ENCODE data around the gene WIPF2. TPM values are rescaled to one million over a fixed set of nuclear protein-coding genes. Genes with fewer than 3 reads are reported as not detected.
A peak's percentile ranks its signal among the peaks of the same experiment; 100 is the strongest.

Gene WIPF2
- total and polyA plus RNA-seq, 5 donors from 2014 or later: 8.0 to 40.7 (median 9.6) TPM

DNA sequence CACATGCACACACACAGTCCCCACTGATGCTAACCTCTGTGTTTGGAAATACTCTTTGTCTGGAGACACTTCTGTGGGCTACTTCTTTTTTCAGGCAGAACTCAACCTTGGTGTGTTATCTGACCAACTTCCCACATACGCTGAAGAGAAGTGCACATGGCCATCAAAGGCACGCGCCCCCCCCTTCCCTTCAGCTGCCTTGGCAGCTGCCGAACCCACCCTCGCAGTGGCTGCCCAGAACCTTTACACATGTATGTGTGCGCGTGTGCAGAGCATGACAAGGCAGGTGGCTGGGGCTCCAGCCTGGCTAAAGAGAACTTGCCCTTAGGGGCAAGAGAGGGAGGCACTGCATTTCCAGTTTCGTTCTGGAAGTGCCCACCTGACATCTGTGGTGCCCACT is 37.9 kb upstream of the WIPF2 start:
- Mint-ChIP-seq H3K9me3 (no peaks in the 10 kb centered on the region), H3K4me3 (no peak overlapping the region), H3K36me3 (peaks cover under 1% of the 10 kb centered on the region), H3K27ac (no peak overlapping the region), H3K4me1 (peaks cover 0 to 7% (median 1%) of the 10 kb centered on the region in 4 donors), H3K27me3 (peaks cover 4% of the 10 kb centered on the region)
- H3K4me3 ChIP-seq (ENCODE audit: low read depth, low read length): no peak overlapping the region
- H3K27me3 ChIP-seq (ENCODE audit: control insufficient read depth, insufficient read depth, low read length): no peaks in the 10 kb centered on the region
- H3K9me3 ChIP-seq (ENCODE audit: control insufficient read depth in 2 of 2, low read length in 2 of 2): no peaks in the 10 kb centered on the region
- no peaks in the 10 kb centered on the region for H3K36me3 ChIP-seq (ENCODE audit: control insufficient read depth, insufficient read depth, low read length)
- H3K4me1 ChIP-seq (ENCODE audit: control insufficient read depth, insufficient read depth, low read length, poor library complexity, severe bottlenecking): peaks cover 19% of the 10 kb centered on the region
- ATAC-seq (ENCODE audit: low read depth in 2 of 2) (no peak), DNase-seq (no peak)
- no peak overlapping the region for H3K27ac ChIP-seq (ENCODE audit: insufficient read depth, low read length, poor library complexity, severe bottlenecking)

GRCh38 chr17:40182606-40183005 is 36.5 kb upstream of the WIPF2 start:
- Mint-ChIP-seq H3K27ac (no peak overlapping the region), H3K27me3 (peaks cover 4% of the 10 kb centered on the region), H3K4me1 (peaks cover 0 to 2% (median 0%) of the 10 kb centered on the region in 4 donors), H3K36me3 (no peaks in the 10 kb centered on the region), H3K4me3 (no peak overlapping the region), H3K9me3 (no peaks in the 10 kb centered on the region)
- peaks cover 10% of the 10 kb centered on the region for H3K4me1 ChIP-seq (ENCODE audit: control insufficient read depth, insufficient read depth, low read length, poor library complexity, severe bottlenecking)
- DNase-seq (no peak), ATAC-seq (ENCODE audit: low read depth in 2 of 2) (no peak)
- H3K9me3 ChIP-seq (ENCODE audit: control insufficient read depth in 2 of 2, low read length in 2 of 2): no peaks in the 10 kb centered on the region
- no peaks in the 10 kb centered on the region for H3K36me3 ChIP-seq (ENCODE audit: control insufficient read depth, insufficient read depth, low read length)
- no peak overlapping the region for H3K4me3 ChIP-seq (ENCODE audit: low read depth, low read length)
- no peak overlapping the region for H3K27ac ChIP-seq (ENCODE audit: insufficient read depth, low read length, poor library complexity, severe bottlenecking)
- H3K27me3 ChIP-seq (ENCODE audit: control insufficient read depth, insufficient read depth, low read length): no peaks in the 10 kb centered on the region

DNA sequence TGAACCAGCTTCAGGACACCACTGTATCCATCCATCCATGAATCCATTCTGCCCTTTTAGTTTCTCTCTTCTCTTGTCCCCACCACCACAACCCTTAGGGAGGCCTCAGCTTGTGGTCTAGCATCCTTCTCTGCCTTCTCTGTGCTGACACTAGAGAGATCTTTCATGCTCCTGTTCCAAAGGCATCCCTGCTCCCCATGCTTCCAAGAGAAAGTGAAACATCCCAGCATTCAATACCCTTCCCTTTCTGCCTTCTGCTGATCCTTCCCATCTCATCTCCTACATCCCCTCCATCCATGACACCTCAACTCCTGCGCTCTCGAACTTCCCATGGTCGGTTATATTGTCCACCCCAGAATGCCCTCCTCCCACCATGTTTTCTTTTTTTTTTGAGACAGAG is 31.9 kb upstream of the WIPF2 start:
- H3K9me3 Mint-ChIP-seq: no peaks in the 10 kb centered on the region
- peaks cover 4 to 8% (median 6%) of the 10 kb centered on the region in 4 donors for H3K4me1 Mint-ChIP-seq
- Histone ChIP-seq H3K9me3 (ENCODE audit: control insufficient read depth in 2 of 2, low read length in 2 of 2) (no peaks in the 10 kb centered on the region), H3K27ac (ENCODE audit: insufficient read depth, low read length, poor library complexity, severe bottlenecking) (no peak overlapping the region), H3K36me3 (ENCODE audit: control insufficient read depth, insufficient read depth, low read length) (no peaks in the 10 kb centered on the region), H3K4me1 (ENCODE audit: control insufficient read depth, insufficient read depth, low read length, poor library complexity, severe bottlenecking) (peaks cover 12% of the 10 kb centered on the region), H3K27me3 (ENCODE audit: control insufficient read depth, insufficient read depth, low read length) (no peaks in the 10 kb centered on the region), H3K4me3 (ENCODE audit: low read depth, low read length) (no peak overlapping the region)
- no peaks in the 10 kb centered on the region for H3K36me3 Mint-ChIP-seq
- H3K4me3 Mint-ChIP-seq: peak overlapping the region in 1 of 4 donors; percentile 58
- no peak overlapping the region for H3K27ac Mint-ChIP-seq
- ATAC-seq (ENCODE audit: low read depth in 2 of 2) (no peak), DNase-seq (no peak)
- no peaks in the 10 kb centered on the region for H3K27me3 Mint-ChIP-seq

DNA sequence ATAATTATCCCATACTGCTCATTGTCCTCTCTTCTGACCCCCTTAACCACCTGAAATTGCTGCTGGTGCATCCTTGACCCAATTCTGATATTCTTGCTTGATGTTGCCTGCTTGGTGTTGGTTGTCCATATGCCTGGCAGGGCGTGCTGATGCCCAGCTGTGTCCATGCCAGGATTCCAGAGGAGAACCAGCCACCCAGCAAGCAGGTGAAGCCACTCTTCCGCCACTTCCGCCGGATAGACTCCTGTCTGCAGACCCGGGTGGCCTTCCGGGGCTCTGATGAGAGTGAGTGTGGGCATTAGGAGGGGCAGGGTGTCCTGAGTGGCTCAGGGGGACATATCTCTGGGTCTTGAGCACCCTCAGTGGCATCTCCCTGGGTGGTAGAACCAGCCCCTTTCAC is 30.4 kb upstream of the WIPF2 start:
- ATAC-seq (ENCODE audit: low read depth in 2 of 2): no peak
- Histone ChIP-seq H3K36me3 (ENCODE audit: control insufficient read depth, insufficient read depth, low read length) (no peaks in the 10 kb centered on the region), H3K9me3 (ENCODE audit: control insufficient read depth in 2 of 2, low read length in 2 of 2) (no peaks in the 10 kb centered on the region), H3K27ac (ENCODE audit: insufficient read depth, low read length, poor library complexity, severe bottlenecking) (no peak overlapping the region), H3K4me3 (ENCODE audit: low read depth, low read length) (no peak overlapping the region), H3K27me3 (ENCODE audit: control insufficient read depth, insufficient read depth, low read length) (no peaks in the 10 kb centered on the region), H3K4me1 (ENCODE audit: control insufficient read depth, insufficient read depth, low read length, poor library complexity, severe bottlenecking) (peaks cover 12% of the 10 kb centered on the region)
- no peak overlapping the region for H3K27ac Mint-ChIP-seq
- H3K9me3 Mint-ChIP-seq: no peaks in the 10 kb centered on the region
- peak overlapping the region in 1 of 4 donors; percentile 21 for H3K4me3 Mint-ChIP-seq
- no peaks in the 10 kb centered on the region for H3K27me3 Mint-ChIP-seq
- no peak for DNase-seq
- H3K36me3 Mint-ChIP-seq: no peaks in the 10 kb centered on the region
- peaks cover 4 to 8% (median 6%) of the 10 kb centered on the region in 4 donors for H3K4me1 Mint-ChIP-seq

DNA sequence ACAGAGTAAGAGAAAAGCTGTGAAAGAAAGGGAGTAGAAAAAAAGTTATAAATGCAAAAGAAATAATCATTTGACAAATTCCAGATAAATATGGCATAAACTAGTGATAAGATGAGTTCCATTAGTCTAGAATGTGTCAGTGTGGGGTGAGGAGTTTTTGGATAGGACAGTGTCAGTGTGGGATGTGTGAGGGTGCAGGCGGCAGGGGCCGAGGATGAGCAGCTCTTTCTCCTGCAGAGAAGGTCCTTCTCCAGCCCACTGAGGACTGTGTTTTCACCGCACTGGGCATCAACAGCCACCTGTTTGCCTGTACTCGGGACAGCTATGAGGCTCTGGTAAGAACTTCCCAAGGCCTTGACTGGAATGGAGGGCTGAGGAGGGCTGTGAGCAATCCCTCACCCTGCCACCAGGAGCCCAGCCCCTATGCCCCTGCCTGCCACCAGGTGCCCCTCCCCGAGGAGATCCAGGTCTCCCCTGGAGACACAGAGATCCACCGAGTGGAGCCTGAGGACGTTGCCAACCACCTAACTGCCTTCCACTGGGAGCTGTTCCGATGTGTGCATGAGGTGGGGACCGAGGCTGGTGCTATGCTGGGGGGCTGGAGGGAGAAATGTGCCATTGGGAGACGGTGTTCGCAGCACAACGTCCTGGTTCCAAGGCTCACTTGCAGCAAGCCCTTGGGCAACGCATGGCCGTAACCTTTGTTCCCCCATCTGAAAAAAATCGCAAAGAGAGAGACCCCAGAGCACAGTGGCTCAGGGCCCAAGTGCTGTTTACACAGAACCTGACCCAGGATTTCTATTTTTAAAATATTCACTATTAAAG is 28.7 kb upstream of the WIPF2 start:
- Mint-ChIP-seq H3K4me1 (peaks cover 4 to 9% (median 8%) of the 10 kb centered on the region in 4 donors), H3K36me3 (no peaks in the 10 kb centered on the region), H3K27ac (no peak overlapping the region), H3K4me3 (peak overlapping the region; percentile 83 to 90 (median 85)), H3K9me3 (peaks cover 0 to under 1% (median 0%) of the 10 kb centered on the region in 7 donors), H3K27me3 (no peaks in the 10 kb centered on the region)
- DNase-seq: peak; percentile 21 to 43 (median 25)
- Histone ChIP-seq H3K27ac (ENCODE audit: insufficient read depth, low read length, poor library complexity, severe bottlenecking) (no peak overlapping the region), H3K27me3 (ENCODE audit: control insufficient read depth, insufficient read depth, low read length) (no peaks in the 10 kb centered on the region), H3K9me3 (ENCODE audit: control insufficient read depth in 2 of 2, low read length in 2 of 2) (no peaks in the 10 kb centered on the region), H3K36me3 (ENCODE audit: control insufficient read depth, insufficient read depth, low read length) (no peaks in the 10 kb centered on the region), H3K4me3 (ENCODE audit: low read depth, low read length) (no peak overlapping the region), H3K4me1 (ENCODE audit: control insufficient read depth, insufficient read depth, low read length, poor library complexity, severe bottlenecking) (peaks cover 12% of the 10 kb centered on the region)
- ATAC-seq (ENCODE audit: low read depth in 2 of 2): peak; percentile 40 to 42

- DNase-seq (peak; percentile 49 to 72 (median 62)), ATAC-seq (ENCODE audit: low read depth in 2 of 2) (peak; percentile 83 to 85)
- Histone ChIP-seq H3K4me1 (ENCODE audit: control insufficient read depth, insufficient read depth, low read length, poor library complexity, severe bottlenecking) (peaks cover 12% of the 10 kb centered on the region), H3K27ac (ENCODE audit: insufficient read depth, low read length, poor library complexity, severe bottlenecking) (no peak overlapping the region), H3K36me3 (ENCODE audit: control insufficient read depth, insufficient read depth, low read length) (no peaks in the 10 kb centered on the region), H3K27me3 (ENCODE audit: control insufficient read depth, insufficient read depth, low read length) (no peaks in the 10 kb centered on the region), H3K9me3 (ENCODE audit: control insufficient read depth in 2 of 2, low read length in 2 of 2) (no peaks in the 10 kb centered on the region), H3K4me3 (ENCODE audit: low read depth, low read length) (peak overlapping the region; percentile 41)
- H3K27me3 Mint-ChIP-seq: no peaks in the 10 kb centered on the region
- H3K27ac Mint-ChIP-seq: peak overlapping the region in 1 of 3 donors; percentile 75
- H3K4me3 Mint-ChIP-seq: peak overlapping the region; percentile 91 to 96 (median 94)
- no peaks in the 10 kb centered on the region for H3K36me3 Mint-ChIP-seq
- H3K4me1 Mint-ChIP-seq: peaks cover 4 to 9% (median 8%) of the 10 kb centered on the region in 4 donors
- peaks cover 0 to 1% (median 0%) of the 10 kb centered on the region in 7 donors for H3K9me3 Mint-ChIP-seq
Observed at GRCh38 chr17:40191237-40192208, 27.6 kb upstream of the WIPF2 start.

GRCh38 chr17:40192961-40193360 is 26.1 kb upstream of the WIPF2 start:
- no peaks in the 10 kb centered on the region for H3K36me3 ChIP-seq (ENCODE audit: control insufficient read depth, insufficient read depth, low read length)
- H3K27ac ChIP-seq (ENCODE audit: insufficient read depth, low read length, poor library complexity, severe bottlenecking): no peak overlapping the region
- peaks cover 4 to 9% (median 7%) of the 10 kb centered on the region in 4 donors for H3K4me1 Mint-ChIP-seq
- DNase-seq: no peak
- no peaks in the 10 kb centered on the region for H3K27me3 ChIP-seq (ENCODE audit: control insufficient read depth, insufficient read depth, low read length)
- H3K4me3 Mint-ChIP-seq: peak overlapping the region; percentile 50 to 75 (median 68)
- ATAC-seq (ENCODE audit: low read depth in 2 of 2): no peak
- H3K27ac Mint-ChIP-seq: no peak overlapping the region
- no peaks in the 10 kb centered on the region for H3K36me3 Mint-ChIP-seq
- no peaks in the 10 kb centered on the region for H3K9me3 ChIP-seq (ENCODE audit: control insufficient read depth in 2 of 2, low read length in 2 of 2)
- peaks cover 0 to 1% (median 0%) of the 10 kb centered on the region in 7 donors for H3K9me3 Mint-ChIP-seq
- H3K4me3 ChIP-seq (ENCODE audit: low read depth, low read length): no peak overlapping the region
- no peaks in the 10 kb centered on the region for H3K27me3 Mint-ChIP-seq
- peaks cover 12% of the 10 kb centered on the region for H3K4me1 ChIP-seq (ENCODE audit: control insufficient read depth, insufficient read depth, low read length, poor library complexity, severe bottlenecking)
